GM23248 (cell line): ENCODE results near the gene ACTL10. TPM values are rescaled to one million over a fixed set of nuclear protein-coding genes. Genes with fewer than 3 reads are reported as not detected.

Experiments used
- DNase-seq: peaks from one replicate; pipeline ENCODE4 v3.0.0-alpha.2; 2015
- H2AFZ ChIP-seq: fragments of 200-600 bp; sonication (generic); 2 replicates; pipeline ENCODE4 v1.6.1; 2016; ENCODE audit warnings: antibody characterized with exemption
- H3F3A ChIP-seq: fragments of 200-600 bp; sonication (generic); 2 replicates; pipeline ENCODE4 v1.6.1; 2016; ENCODE audit warnings: mild to moderate bottlenecking, antibody characterized with exemption, mixed run types; ENCODE audit not compliant: insufficient read depth
- H3K27ac ChIP-seq: fragments of 200-600 bp; sonication (generic); 2 replicates; pipeline ENCODE4 v1.5.1; 2016; ENCODE audit warnings: mild to moderate bottlenecking
- H3K27me3 ChIP-seq: fragments of 200-600 bp; sonication (generic); replicated peaks from 2 replicates; pipeline ENCODE4 v1.6.1; 2016; ENCODE audit warnings: mild to moderate bottlenecking; ENCODE audit not compliant: insufficient read depth
- H3K36me3 ChIP-seq: fragments of 200-600 bp; sonication (generic); 2 replicates; pipeline ENCODE4 v1.6.1; 2016; ENCODE audit warnings: low read depth, mild to moderate bottlenecking
- H3K4me1 ChIP-seq: fragments of 200-600 bp; sonication (generic); 2 replicates; pipeline ENCODE4 v1.6.1; 2016; ENCODE audit warnings: mild to moderate bottlenecking; ENCODE audit not compliant: insufficient read depth
- H3K4me2 ChIP-seq: fragments of 200-600 bp; sonication (generic); one replicate; pipeline ENCODE4 v1.6.1; 2016; ENCODE audit warnings: mild to moderate bottlenecking; ENCODE audit not compliant: unreplicated experiment
- H3K4me3 ChIP-seq: fragments of 200-600 bp; sonication (generic); 2 replicates; pipeline ENCODE4 v1.5.1; 2016; ENCODE audit warnings: mild to moderate bottlenecking
- H3K79me2 ChIP-seq: fragments of 200-600 bp; sonication (generic); 2 replicates; pipeline ENCODE4 v1.6.1; 2016; ENCODE audit warnings: mild to moderate bottlenecking; ENCODE audit not compliant: insufficient read depth
- H3K9ac ChIP-seq: fragments of 200-600 bp; sonication (generic); 2 replicates; pipeline ENCODE4 v1.6.1; 2016; ENCODE audit warnings: mild to moderate bottlenecking
- H3K9me2 ChIP-seq: fragments of 200-600 bp; sonication (generic); 2 replicates; pipeline ENCODE4 v1.6.1; 2016; ENCODE audit warnings: mixed run types, mild to moderate bottlenecking, moderate library complexity; ENCODE audit not compliant: insufficient read depth
- H3K9me3 ChIP-seq: fragments of 200-600 bp; sonication (generic); one replicate; pipeline ENCODE4 v1.6.1; 2017; ENCODE audit warnings: low read depth
- H4K20me1 ChIP-seq: fragments of 200-600 bp; sonication (generic); 2 replicates; pipeline ENCODE4 v1.6.0; 2016; ENCODE audit not compliant: insufficient read depth
- EZH2 ChIP-seq: fragments of 200-600 bp; sonication (generic); IDR thresholded peaks from 2 replicates; pipeline ENCODE4 v1.6.1; 2018; ENCODE audit warnings: antibody characterized with exemption, mild to moderate bottlenecking; ENCODE audit not compliant: insufficient read depth, poor library complexity, severe bottlenecking
- EZH2phosphoT487 ChIP-seq: fragments of 200-600 bp; sonication (generic); IDR thresholded peaks from 2 replicates; pipeline ENCODE4 v1.6.1; 2018; ENCODE audit warnings: antibody characterized with exemption, moderate library complexity, mild to moderate bottlenecking, low read depth; ENCODE audit not compliant: insufficient read depth
- WGBS, 2 experiments: methylation state at CpG; one replicate each; pipeline ENCODE4 v1.1.6; 2015 to 2017; ENCODE audit warnings: low lambda C conversion rate in 2 of 2, low coverage in 1 of 2; ENCODE audit errors: missing lambda C conversion rate in 2 of 2; 5-methylcytosine and 5-hydroxymethylcytosine counted together
- in situ Hi-C: fragments of 300-500 bp; cut with MboI; formaldehyde crosslinking; loops from 2 replicates; pipeline ENCODE4 v1.15.0; 2020
- polyA plus RNA-seq: library from polyadenylated mRNA; unstranded; fragments of >200 nt; fragmentation: Nextera tagmentation; extraction: Ambion mirVana; gene quantifications from 2 replicates; pipeline ENCODE4 v1.2.1, GENCODE V29; 2016
- total RNA-seq: library from RNA; depleted of rRNA; stranded (reverse); fragments of >200 nt; shearing (Covaris generic); gene quantifications from 2 replicates; pipeline ENCODE4 v1.2.3, GENCODE V29; 2014

ACTL10 gene
- total and polyA plus RNA-seq, 2 experiments from 2014 or later = 1.7 to 3.4 TPM

GRCh38 chr20:33657704-33658095 is 9.0 kb upstream of the ACTL10 start:
- no peaks in the 10 kb centered on the region for H3F3A ChIP-seq
- in situ Hi-C loops = loop anchor here (10.0 kb wide), 1 partner anchor 193 kb away; no protein-coding TSS in a partner anchor
- H3K4me1 ChIP-seq = no peaks in the 10 kb centered on the region; the same call in 1 of the 2 replicates
- no peak overlapping the region for H3K9ac ChIP-seq
- 0 out of 2 replicates have a peak, but pooled peaks cover 6% of the 10 kb centered on the region for H3K79me2 ChIP-seq
- no peak overlapping the region for H3K4me3 ChIP-seq
- no peak overlapping the region for H2AFZ ChIP-seq
- H3K27me3 ChIP-seq = no peaks in the 10 kb centered on the region
- no peaks in the 10 kb centered on the region for H3K9me3 ChIP-seq
- no peaks in the 10 kb centered on the region for H3K36me3 ChIP-seq
- no peaks in the 10 kb centered on the region for H4K20me1 ChIP-seq
- DNase-seq = no peak
- H3K9me2 ChIP-seq = no peaks in the 10 kb centered on the region
- TF ChIP-seq EZH2 (no peak), EZH2phosphoT487 (no peak)
- 91 to 94% methylated on average over 12 of the region's 12 CpGs for WGBS, 2 experiments
- H3K4me2 ChIP-seq = no peak overlapping the region
- H3K27ac ChIP-seq = no peak overlapping the region

GRCh38 chr20:33658510-33658909 is 8.2 kb upstream of the ACTL10 start:
- in situ Hi-C loops = loop anchor here (10.0 kb wide), 1 partner anchor 194 kb away; no protein-coding TSS in a partner anchor
- Histone ChIP-seq H3K36me3 (no peaks in the 10 kb centered on the region), H3F3A (no peaks in the 10 kb centered on the region), H3K79me2 (0 out of 2 replicates have a peak, but pooled peaks cover 6% of the 10 kb centered on the region), H3K9ac (no peak overlapping the region), H3K9me3 (no peaks in the 10 kb centered on the region), H3K4me2 (no peak overlapping the region), H3K27ac (no peak overlapping the region), H3K4me1 (peaks cover 4% of the 10 kb centered on the region), H3K27me3 (no peaks in the 10 kb centered on the region), H3K4me3 (no peak overlapping the region), H3K9me2 (no peaks in the 10 kb centered on the region), H4K20me1 (no peaks in the 10 kb centered on the region), H2AFZ (no peak overlapping the region)
- TF ChIP-seq EZH2 = no peak
- DNase-seq = no peak
- WGBS, 2 experiments = 88 to 92% methylated on average over 8 of the region's 8 CpGs

GRCh38 chr20:33658929-33659328 is 7.8 kb upstream of the ACTL10 start:
- Histone ChIP-seq H3K9me3 (no peaks in the 10 kb centered on the region), H2AFZ (no peak overlapping the region), H3K4me3 (no peak overlapping the region), H3K9ac (no peak overlapping the region), H4K20me1 (no peaks in the 10 kb centered on the region), H3K79me2 (0 out of 2 replicates have a peak, but pooled peaks cover 6% of the 10 kb centered on the region), H3K27ac (no peak overlapping the region), H3K4me2 (no peak overlapping the region), H3K4me1 (peaks cover 5% of the 10 kb centered on the region), H3K9me2 (no peaks in the 10 kb centered on the region), H3K27me3 (no peaks in the 10 kb centered on the region), H3F3A (no peaks in the 10 kb centered on the region), H3K36me3 (no peaks in the 10 kb centered on the region)
- in situ Hi-C loops = loop anchor here (10.0 kb wide), 1 partner anchor 194 kb away; no protein-coding TSS in a partner anchor
- TF ChIP-seq EZH2phosphoT487 (no peak), EZH2 (no peak)
- DNase-seq = no peak
- 82 to 93% methylated on average over 4 of the region's 4 CpGs for WGBS, 2 experiments

- no peak for TF ChIP-seq EZH2
- TF ChIP-seq EZH2phosphoT487 = no peak
- no peaks in the 10 kb centered on the region for H4K20me1 ChIP-seq
- in situ Hi-C loops = loop anchor here (10.0 kb wide), 1 partner anchor 195 kb away; no protein-coding TSS in a partner anchor
- no peak for DNase-seq
- H3K27me3 ChIP-seq = no peaks in the 10 kb centered on the region
- peaks cover 11% of the 10 kb centered on the region; the same call in 1 of the 2 replicates for H3K4me1 ChIP-seq
- no peaks in the 10 kb centered on the region for H3F3A ChIP-seq
- no peak overlapping the region for H3K4me3 ChIP-seq
- WGBS, 2 experiments = 94% methylated on average over 25 to 32 of the region's 32 CpGs
- 0 out of 2 replicates have a peak, but pooled peaks cover 6% of the 10 kb centered on the region for H3K79me2 ChIP-seq
- H3K9me2 ChIP-seq = no peaks in the 10 kb centered on the region
- no peaks in the 10 kb centered on the region for H3K36me3 ChIP-seq
- no peak overlapping the region for H3K27ac ChIP-seq
- no peak overlapping the region for H3K9ac ChIP-seq
- no peaks in the 10 kb centered on the region for H3K9me3 ChIP-seq
- H2AFZ ChIP-seq = no peak overlapping the region
- no peak overlapping the region for H3K4me2 ChIP-seq
These were observed 7.3 kb upstream of the ACTL10 start for GRCh38 chr20:33659341-33660034.
